GM19467 (cell line): Measurements from ENCODE around the gene CCDC192.
"Not testable (repeated sequence)": the region's sequence is repeated elsewhere in the genome, so short reads cannot be mapped to it uniquely, and the experiment has no call there.

Experiments
- ATAC-seq: cut with Tn5 transposase; IDR thresholded peaks from one replicate; pipeline ENCODE4 v1.9.1; 2021; ENCODE audit warnings: mild to moderate bottlenecking, moderate library complexity; ENCODE audit not compliant: unreplicated experiment

The CCDC192 gene

DNA sequence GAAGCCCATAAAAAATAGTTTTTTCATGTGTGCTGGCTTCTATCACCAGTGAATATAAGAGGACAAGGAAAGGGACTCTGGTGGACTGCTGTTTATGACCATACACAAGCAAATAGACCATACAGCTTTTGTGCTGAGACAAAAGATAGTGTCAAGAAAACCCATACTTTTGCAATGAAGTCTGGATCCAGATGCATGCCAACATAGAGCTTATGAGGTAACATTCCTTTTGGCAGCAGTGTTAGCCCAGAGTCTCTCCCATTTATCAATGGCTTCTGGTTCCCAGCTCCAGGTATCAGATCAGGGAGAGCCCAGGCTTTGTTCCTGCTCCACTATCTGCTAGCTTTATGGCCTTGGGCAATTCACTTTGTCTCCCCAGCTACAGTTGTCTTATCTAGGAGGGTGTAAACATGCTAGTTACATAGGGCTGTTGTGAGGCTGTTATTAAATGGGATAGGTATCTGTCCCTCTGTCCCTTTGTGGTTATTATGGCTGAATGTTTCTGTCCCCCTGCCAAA is 55.6 kb downstream of the CCDC192 start:
- no peak for ATAC-seq

DNA sequence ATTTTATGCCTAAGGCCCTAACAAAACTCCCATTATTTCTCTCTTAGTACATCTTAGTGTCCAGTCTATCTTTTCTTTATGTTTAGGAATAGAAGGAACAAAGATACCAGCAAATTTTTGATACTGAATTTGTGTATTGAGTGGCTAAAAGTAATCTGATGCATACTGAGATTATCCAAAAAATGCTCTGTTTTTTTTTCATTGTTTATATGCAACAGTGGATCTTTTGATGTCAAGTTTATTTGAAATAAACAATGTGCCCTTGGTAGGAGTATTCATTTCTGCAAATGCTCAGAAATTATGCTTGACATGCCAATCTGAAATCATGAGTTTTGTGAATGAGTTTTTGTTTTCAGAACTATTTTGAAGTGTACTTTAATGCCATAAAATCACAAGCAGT is 58.7 kb downstream of the CCDC192 start:
- ATAC-seq, result no peak

DNA sequence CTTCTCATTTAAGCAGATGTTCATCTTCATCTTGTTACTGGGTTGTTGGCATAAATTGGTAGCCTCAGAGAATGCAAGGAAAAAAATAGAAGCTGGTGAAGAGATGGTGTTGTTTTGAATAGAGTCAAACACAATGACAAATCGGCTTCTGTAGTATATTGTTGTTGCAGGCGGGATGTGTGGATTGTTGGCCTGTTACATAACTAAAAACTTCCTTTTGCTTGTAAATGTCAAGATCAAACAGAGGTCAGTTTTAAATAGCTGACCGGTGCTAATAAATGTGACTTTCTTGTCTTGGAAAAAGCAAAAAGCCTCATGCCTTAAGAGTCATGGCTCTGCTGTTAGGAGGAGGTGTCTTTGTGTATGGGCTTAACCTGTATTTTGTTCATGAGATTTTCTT is 59.2 kb downstream of the CCDC192 start:
- ATAC-seq, result no peak

DNA sequence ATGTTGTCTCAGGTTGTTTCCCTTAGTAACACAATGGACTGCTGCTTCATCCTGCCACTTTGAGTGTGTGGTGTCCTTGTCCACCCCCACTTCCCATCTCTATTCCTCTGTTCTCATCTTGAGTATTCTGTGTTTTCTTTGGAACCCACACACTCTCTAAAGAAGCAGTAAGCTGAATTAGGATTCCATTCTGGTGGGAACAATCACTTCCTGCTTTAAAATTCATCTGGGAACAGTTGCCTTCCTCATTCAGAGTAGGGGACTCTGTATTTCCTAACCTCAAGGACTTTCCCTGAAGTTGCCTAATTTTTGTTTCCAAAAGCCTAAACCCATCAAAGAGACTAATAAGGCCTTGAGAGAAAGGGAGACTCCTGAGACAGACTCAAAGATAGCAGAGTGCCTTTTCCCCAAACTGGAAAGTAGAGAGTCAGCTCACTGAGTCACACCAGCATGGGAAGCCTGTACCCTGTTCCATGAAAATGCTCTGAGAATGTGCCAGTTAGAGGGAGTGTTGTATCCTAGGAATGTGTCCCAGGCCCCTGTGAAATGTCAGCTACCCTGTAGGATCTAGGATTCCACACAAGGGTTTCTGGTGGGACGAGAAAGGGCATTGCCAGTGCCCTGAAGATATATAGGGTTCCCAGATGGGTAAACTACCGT is 63.6 kb downstream of the CCDC192 start:
- no peak for ATAC-seq

DNA sequence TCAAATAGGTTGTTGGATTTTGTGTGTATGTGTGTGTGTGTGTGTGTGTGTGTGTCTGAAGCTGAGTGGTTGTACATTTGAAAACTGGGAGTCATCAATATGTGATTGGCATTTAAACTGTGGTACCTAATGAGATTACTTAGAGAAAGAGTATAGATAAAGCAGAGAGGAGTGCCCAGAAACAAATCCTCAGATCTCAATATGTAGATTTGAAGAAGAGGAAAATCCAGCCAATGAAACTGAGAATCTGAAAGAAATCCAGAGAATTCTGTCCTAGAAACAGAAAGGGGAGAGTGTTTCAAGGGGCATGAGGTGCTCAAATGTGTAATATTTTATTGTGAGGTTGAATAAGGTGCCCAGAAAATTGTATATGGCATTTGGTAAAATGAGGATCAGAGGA is 66.2 kb downstream of the CCDC192 start:
- no peak for ATAC-seq

DNA sequence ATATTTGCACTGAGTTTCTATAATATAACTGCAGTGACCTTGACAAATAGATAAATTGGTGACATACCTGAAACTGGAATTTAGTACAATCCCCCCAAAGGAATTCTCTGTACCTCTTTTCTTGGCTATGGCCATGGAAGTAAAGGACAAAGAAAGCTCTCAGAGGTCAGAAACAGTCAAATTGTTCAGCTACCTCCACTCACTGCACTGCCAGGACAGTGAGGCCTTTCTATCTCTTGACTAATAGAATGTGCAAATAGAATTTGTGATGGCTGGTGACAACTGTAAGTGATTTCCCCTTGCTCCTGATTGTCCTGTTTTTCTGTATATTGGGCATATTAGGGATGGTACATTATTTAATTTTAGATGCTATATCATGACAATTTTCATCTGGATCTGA is 67.1 kb downstream of the CCDC192 start:
- ATAC-seq, result no peak

DNA sequence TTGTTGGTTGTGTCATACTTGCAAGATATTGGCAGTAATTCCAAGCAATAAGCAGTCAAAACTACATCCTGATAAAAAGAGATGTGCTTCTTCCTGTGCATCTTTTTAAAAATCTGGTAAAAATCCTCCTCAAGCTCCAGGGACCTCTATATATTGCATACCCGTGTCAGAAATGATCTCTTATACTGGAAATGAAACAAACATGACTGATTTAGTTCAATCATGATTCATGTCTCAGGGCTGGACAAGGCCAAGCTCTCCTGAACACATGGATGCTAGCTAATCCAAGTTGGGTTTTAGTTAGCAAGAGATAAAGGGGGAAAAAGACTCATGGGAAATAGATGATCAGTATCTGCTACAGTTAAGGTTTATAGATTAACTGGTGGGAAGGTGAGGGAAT is 69.3 kb downstream of the CCDC192 start:
- ATAC-seq, result no peak

DNA sequence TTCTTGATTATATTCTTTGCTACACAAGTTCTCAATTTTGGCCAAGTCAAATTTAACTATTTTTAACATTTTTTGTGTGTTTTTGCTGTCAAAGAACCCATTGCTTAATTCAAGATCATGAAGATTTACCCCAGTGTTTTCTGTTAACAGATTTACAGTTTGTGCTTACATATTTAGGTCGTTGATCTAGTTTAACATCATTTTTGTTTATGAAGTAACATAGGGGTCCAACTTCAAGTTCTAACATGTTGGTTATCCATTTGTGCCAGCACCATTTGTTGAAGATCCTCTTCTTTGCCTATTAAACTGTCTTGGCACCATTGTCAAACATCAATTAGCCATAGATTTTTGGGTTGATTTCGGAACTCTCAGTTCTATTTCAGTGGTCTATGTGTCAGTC is 71.0 kb downstream of the CCDC192 start:
- ATAC-seq, result no peak

DNA sequence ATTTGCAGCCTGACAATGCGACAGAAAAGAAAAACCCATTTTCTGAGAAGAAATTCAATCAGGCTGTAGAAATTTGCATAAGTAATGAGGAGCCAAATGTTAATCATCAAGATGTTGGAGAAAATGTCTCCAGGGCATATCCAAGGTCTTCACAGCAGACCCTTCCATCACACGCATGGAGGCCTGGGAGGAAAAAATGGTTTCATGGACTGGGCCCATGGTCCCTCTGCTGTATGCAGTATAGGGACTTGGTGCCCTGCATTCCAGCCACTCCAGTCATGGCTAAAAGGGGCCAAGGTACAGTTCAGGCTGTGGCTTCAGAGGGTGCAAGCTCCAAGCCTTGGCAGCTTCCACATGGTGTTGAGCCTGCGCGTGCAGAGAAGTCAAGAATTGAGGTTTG is 73.3 kb downstream of the CCDC192 start:
- no peak for ATAC-seq

DNA sequence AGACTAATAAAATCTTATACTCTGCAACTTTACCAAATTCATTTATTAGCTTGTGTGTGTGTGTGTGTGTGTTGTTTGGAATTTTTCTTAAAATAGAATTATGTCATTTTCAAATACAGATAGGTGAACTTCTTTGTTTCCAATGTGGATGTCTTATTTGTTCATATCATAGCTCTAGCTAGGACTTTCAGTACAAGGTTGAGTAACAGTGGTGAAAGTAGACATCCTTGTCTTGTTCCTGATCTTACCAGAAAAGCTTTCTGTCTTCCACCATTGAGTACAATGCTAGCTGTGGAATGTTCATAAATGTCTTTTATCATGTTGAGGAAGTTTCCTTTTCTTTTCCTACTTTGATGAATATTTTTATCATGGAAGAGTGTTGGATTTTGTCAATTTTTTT is 74.8 kb downstream of the CCDC192 start:
- no peak for ATAC-seq

DNA sequence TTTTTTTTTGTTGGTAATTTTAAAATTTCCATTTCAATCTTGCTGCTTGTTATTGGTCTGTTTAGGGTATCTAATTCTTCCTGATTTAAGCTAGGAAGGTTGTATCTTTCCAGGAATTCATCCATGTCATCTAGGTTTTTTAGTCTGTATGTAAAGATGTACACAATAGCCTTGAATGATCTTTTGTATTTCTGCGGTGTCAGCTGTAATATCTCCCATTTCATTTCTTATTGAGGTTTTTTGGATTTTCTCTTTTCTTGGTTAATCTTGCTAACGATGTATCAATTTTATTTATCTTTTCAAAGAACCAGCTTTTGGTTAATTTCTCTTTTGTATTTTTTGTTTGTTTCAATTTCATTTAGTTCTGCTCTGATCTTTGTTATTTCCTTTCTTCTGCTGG is 79.3 kb downstream of the CCDC192 start:
- not testable (repeated sequence) for ATAC-seq

DNA sequence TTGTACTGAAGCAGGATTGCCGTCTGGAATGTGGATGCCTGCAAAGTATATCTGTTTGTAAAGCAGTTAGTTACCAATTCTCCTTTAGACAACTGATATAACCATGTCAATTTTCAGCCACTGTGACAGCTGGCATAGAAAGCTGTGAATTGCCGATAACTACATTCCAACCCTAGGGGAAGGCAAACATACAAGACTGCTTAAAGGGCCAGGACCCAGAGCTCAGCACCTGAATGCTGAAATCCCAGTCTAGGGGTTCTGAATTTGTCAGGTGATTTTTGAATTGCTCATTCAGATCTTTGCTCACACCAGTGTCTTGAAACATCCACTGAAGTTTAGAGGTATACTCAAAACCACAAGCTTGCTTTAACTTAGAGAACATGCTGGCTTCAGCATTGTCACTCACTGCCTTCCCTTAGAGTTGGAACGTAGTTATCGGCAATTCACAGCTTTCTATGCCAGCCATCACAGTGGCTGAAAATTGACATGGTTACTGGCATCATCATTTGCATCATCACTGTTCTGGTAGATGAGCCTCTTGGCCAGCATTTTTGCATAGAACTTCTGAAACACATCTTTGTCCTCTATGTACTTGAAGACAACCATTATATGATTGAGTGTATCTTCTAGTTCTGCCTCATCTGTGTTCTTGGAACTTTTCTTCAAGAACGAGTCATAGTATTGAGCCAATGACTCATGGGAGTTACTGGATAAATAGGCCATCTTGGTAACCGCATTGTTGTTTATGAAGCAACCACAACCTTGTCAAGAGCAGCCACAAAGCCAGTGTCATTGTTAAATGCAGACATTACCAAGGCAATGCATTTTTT is 82.1 kb downstream of the CCDC192 start:
- ATAC-seq, result peak; percentile 77

DNA sequence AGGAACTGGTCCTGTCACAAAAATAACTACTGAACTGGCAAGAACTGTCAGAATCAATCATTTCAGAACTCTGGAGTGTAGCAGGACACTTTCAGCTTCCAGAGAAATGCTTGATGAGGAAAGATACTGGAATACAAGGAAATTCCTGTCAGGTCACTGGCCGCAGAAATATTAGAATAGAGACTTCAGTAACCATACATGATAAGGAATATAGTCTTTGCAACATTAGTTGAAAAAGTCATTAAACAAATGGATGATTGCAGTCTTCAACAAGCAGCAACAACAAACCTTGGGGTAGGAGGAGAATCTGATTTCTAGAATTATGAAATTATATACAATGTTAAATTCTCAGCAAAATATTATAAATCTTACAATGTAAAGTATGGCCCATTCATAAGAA is 88.2 kb downstream of the CCDC192 start:
- no peak for ATAC-seq

DNA sequence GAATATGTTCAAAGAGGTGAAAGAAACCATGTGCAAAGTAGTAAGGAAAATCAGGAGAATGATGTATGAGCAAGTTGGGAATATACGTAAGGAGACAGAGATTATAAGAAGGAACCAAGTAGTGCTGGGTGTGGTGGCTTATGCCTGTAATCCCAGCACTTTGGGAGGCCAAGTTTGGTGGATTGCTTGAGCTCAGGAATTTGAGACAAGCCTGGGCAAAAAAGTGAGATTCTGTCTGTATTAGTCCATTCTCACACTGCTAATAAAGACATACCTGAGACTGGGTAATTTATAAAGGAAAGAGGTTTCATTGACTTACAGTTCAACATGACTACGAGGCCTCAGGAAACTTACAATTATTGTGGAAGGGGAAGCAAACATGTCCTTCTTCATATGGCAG is 88.7 kb downstream of the CCDC192 start:
- ATAC-seq, result not testable (repeated sequence)

DNA sequence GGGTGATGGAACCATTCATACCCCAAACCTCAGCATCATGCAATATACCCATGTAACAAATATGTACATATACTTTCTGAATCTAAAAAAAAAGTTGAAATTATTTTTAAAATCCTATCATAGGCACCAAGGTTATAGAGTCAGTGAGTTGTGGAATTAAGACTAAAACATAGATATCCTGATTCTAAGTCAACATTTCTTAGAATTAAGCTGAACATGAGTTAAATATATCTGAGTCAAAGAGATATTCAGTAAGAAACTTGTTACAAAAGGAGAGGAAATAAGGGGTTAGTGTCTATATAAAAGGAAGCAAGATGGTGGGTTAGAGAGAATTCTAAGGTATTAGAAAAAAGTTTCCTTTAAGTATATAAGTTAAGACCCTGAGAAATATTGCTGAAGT is 89.9 kb downstream of the CCDC192 start:
- ATAC-seq, result no peak

DNA sequence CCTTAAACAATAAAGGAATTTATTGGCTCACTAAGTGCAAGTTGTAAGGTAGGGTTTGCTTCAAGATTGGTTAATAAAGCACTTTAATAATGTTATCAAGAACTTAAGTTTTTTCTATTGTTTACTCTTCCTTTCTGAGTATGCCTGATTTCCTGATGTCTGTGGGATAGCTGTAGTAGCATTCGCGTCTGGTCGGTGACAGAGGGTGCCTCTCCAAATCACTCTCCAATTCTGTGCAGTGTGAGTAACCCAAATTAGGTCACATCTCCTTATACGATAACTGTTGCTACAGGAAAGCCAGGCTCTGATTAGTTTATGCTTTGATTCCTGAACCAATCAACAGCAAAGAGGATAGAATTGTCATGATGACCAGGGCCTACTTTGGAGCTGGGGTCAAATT is 90.7 kb downstream of the CCDC192 start:
- ATAC-seq, result no peak

DNA sequence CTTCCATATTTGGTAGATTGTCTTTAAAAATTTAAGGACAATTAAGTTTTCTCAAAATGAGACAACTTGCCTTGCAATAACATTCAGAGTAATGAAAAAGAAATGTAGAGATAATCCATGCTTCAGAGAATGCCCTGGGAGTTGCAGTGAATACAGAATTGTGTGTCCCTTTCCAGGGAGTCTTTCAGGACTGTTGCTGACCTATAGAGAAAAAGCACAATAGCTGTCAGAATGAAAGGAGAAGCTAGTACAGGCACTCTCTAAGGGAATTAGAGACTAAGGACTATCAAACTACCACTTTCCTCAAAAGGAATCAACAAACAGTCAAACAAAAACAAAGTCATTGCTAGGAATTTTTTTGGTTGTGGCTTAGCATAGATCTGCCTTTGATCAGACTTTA is 93.0 kb downstream of the CCDC192 start:
- ATAC-seq, result no peak

DNA sequence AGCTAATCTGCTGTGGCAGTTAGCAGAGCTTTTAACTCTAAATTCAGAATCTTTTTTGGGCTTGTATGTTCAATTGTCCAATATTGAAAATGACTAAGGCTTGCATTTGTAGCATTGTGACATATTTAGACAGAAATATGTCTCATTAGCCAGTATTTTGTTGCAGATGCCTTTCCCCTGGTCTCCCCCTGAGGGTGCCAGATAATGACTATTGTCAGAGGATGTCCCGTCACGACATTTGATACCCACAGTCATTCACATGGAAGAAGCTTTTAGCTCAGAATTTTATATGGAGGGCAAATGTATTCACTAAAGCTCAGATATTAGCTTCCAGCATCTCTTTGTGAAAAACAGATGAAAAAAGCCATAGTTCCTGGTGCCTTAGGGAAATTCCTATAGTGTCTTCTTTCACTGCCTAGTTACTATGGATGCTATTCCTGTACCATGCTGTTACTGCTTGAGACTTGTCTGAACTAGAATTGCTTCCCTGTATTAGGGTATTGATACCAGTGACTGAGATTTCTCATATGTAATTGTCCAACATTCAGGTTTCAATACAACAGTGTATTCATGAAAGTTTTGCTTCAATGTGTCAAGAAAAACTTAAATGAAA is 96.2 kb downstream of the CCDC192 start:
- no peak for ATAC-seq

DNA sequence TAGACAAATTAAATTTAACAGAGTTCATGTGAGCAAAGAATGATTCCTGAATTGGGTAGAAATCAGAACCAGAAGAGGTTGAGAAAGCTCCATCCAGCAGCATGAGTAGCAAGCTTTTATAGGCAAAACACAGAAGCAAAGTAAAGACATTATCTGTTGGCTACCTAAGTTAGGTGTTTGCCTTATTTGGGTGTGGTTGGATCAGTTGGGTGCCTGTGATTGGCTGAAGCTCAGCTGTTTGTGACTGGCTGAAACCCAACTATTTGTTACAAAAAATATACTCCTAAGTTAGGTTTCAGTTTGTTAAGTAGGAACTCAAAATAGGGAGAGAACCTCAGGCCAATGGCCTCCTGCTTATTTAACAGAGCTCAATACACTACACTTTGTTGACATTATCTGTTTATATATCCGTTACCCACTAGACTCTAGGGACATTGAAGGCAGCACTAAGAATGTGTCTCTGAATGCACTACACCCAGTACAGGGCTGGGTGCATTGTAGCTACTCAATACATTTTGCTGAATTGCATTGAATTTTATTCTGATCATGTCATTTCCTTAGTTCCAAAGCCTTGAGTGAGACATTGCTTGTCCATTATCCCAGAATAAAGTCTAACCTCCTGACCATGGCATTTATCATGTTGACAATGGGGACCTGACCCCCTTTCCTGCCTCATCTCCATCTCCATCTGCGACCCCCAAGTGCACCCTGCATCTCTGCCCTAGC is 98.7 kb downstream of the CCDC192 start:
- no peak for ATAC-seq

DNA sequence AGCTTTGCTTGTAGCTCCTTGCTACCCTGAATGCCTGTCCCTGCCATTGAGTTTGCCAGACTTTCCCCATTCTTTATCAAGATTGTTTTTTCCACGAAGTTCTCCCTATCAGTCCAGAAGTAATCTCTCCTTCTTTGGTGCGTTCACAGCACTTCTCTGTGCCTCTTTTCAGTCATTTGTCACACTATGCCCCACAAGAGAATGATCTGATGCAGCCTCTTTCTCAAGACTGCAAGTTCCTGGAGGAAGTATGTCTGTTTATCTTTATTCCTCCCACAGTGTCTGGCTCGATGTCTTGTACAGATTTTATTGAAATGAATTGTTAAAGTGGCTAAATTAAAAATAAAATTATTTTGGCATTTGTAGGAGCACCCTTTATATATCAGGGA is 99.3 kb downstream of the CCDC192 start:
- ATAC-seq, result no peak

DNA sequence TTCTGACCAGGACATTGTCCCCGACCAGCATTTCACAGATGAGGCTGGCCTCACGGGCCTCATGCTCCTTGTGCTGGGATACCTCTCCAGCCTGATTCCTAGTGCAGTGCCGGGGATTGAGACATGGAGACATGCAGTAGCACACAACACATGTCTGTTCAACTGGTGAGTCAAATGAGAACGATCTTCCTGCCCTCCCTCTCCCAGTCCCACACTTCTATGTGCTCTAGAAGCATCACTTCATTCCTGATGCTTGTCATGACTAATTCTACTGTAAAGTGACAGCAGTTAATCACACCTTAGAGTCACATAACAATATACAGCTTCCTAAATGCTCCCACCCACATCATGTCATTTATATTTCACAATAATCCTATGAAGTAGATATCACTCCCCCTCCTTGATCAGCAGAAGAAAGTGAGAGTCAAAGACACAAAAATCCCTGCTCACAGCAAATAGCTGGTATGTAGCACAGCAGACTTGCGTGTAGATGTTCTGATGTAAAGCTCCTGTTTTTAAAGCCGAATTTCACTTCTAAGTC is 101.8 kb downstream of the CCDC192 start:
- no peak for ATAC-seq
